ENCODE results near the gene RPRML.
"Not testable (repeated sequence)": the region's sequence is repeated elsewhere in the genome, so short reads cannot be mapped to it uniquely, and the experiment has no call there.

The RPRML gene

GRCh38 chr17:46975287-46975686 lies 3.8 kb downstream of the RPRML start:
- no peak for DNase-seq

GRCh38 chr17:46974086-46974485 lies 5.0 kb downstream of the RPRML start:
- DNase-seq: no peak

- no peak for DNase-seq
These were observed 6.7 kb downstream of the RPRML start for GRCh38 chr17:46972346-46972745.

GRCh38 chr17:46971647-46972300 lies 7.3 kb downstream of the RPRML start:
- no peak for DNase-seq

GRCh38 chr17:46968896-46969295 lies 10.2 kb downstream of the RPRML start:
- no peak for DNase-seq

- DNase-seq: no peak
These were observed 10.7 kb downstream of the RPRML start for GRCh38 chr17:46968224-46968834.

- DNase-seq: no peak
These were observed 14.5 kb downstream of the RPRML start for GRCh38 chr17:46964315-46965265.

GRCh38 chr17:46963571-46963970 lies 15.5 kb downstream of the RPRML start:
- no peak for DNase-seq

- DNase-seq: no peak
These were observed 16.7 kb downstream of the RPRML start for GRCh38 chr17:46962374-46962790.

GRCh38 chr17:46960152-46960551 lies 18.9 kb downstream of the RPRML start:
- DNase-seq: no peak

- DNase-seq: no peak
These were observed 20.9 kb downstream of the RPRML start for GRCh38 chr17:46958041-46958591.

- DNase-seq: not testable (repeated sequence)
These were observed 25.9 kb downstream of the RPRML start for GRCh38 chr17:46953191-46953590.

GRCh38 chr17:46952115-46952514 lies 26.9 kb downstream of the RPRML start:
- DNase-seq: no peak

- no peak for DNase-seq
These were observed 27.3 kb downstream of the RPRML start for GRCh38 chr17:46951706-46952105.

- DNase-seq: no peak
These were observed 27.9 kb downstream of the RPRML start for GRCh38 chr17:46950997-46951621.

GRCh38 chr17:46950342-46950996 lies 28.6 kb downstream of the RPRML start:
- no peak for DNase-seq

- no peak for DNase-seq
These were observed 29.5 kb downstream of the RPRML start for GRCh38 chr17:46949291-46950174.

- DNase-seq: no peak
These were observed 30.5 kb downstream of the RPRML start for GRCh38 chr17:46948544-46948943.

- no peak for DNase-seq
These were observed 31.8 kb downstream of the RPRML start for GRCh38 chr17:46947216-46947615.

GRCh38 chr17:46944931-46945330 lies 34.1 kb downstream of the RPRML start:
- no peak for DNase-seq

Data from activated naive CD4-positive, alpha-beta T cell treated with Interleukin-2 at 50 U/mL for 16 hours (primary cell).